Non-pigmented ciliary epithelial cell (primary cell): ENCODE measurements around the gene DUSP28.

ENCODE experiments used
- DNase-seq: peaks from one replicate; pipeline ENCODE4 v3.0.0-alpha.2; 2010; ENCODE audit warnings: low read depth

DUSP28 gene

GRCh38 chr2:240586919-240587800, 27.0 kb downstream of the DUSP28 start:
- no peak for DNase-seq

DNA sequence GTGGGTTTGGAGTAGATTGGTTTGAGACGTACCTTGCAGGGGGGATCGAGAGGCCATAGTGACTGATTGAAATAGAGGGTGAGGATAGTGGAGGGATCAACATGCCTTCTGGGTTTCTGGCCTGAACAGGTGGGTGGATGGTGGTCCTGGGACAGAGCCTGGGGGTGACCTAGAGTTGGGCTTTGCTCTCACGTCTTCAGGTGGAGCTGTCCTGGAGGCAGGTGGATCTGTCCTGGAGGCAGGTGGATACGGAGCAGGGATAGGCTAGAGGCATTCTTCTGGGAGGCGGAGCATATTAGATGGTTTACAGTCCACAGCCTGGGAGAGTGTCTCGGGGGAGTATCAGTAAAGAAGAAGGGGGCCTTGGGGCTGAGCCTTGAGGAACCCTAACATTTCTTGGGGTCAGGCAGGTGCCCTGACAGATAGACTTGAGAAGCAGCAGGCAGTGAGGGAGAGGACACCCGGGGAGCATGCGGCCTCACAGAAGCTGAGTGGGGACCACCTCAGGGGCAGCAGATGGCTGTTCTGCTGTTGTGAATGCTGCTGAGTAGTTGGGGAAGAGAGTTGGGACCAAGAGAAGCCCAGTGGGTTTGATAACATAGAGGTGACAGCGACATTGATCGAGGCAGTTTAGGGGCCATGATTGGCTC, 28.0 kb downstream of the DUSP28 start:
- DNase-seq, result no peak

DNA sequence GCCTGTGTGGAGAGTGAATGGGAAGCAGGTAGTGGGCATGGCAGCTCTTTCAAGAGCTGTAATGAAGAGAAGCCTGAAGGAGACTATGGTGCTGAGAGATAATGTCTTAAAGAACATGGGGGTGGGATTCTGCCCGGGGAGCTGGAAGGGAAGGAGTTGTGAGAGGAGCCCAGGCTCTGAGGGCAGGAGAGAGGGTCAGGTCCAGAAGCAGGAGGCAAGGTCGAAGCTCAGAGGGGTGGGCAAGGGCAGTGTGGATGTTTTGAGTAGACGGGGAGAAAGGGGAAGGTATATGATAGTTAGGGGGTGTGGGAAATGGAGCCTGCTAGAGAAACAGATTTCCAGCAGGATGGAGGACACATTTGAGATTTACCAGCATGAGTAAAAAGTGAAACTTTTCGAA, 28.5 kb downstream of the DUSP28 start:
- no peak for DNase-seq

DNA sequence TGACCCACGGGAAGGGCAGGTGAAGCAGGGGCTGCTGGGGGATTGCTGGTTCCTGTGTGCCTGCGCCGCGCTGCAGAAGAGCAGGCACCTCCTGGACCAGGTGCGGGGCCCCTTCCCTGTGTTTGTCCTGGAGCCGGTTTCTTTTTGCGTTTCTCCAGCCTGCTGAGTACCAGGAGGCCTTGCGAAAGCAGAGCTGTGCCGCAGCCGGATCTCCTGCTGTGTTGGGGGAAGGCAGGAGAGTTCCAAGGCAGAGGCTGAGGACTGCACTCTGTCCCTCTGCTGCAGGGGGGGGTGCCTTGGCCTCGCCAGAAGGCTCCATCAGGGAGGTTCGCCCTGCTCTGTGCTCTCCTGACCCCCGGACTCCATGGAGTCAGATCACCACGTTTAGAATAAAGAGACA, 29.2 kb downstream of the DUSP28 start:
- no peak for DNase-seq

- no peak for DNase-seq
Observed at GRCh38 chr2:240589850-240590525, 29.8 kb downstream of the DUSP28 start.

GRCh38 chr2:240590681-240591111, 30.5 kb downstream of the DUSP28 start:
- DNase-seq, result no peak

- DNase-seq, result no peak
Observed at GRCh38 chr2:240591226-240591625, 31.1 kb downstream of the DUSP28 start.

DNA sequence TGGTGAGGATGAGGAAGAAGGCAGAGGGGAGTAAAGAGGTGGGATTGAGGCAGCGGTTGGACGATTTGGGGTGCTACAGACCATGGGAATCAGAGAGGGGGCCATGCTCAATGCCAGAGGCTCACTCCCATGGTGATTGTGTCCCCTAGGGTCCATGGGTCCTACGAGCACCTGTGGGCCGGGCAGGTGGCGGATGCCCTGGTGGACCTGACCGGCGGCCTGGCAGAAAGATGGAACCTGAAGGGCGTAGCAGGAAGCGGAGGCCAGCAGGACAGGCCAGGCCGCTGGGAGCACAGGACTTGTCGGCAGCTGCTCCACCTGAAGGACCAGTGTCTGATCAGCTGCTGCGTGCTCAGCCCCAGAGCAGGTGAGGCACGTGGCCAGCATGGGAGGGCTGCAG, 31.6 kb downstream of the DUSP28 start:
- DNase-seq, result no peak

DNA sequence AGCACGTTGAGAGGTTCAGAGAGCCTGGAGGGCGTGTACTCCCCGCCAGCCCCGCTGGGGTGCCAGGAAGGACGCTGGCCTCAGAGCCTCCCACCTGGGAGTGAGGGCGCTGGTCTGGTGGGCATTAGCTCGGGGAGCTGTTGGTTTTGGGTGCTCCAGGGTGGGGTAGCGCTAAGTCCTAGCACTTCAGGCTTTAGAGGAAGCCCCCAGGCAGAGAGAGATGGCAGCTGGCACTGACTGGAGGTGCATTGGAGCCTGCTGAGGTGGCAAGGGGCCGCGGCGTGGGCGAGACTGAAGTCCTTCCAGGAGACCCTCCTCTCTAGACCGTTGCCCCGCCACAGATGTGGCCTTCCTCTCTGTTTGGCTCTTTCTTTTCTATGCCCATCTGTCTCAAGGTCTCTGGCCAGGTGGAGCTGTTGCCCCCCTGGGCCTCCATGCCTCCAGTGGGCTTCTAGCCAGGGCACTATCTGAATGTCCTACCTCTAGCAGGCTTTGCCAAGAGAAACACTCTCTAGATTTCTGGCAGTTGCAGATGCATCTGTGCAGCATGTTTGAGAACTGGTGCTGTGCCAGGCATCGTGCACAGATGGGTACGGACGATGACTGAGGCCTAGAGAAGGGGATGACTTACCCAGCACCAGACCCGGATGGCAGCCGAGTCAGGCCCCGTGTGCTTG, 33.0 kb downstream of the DUSP28 start:
- DNase-seq, result no peak

DNA sequence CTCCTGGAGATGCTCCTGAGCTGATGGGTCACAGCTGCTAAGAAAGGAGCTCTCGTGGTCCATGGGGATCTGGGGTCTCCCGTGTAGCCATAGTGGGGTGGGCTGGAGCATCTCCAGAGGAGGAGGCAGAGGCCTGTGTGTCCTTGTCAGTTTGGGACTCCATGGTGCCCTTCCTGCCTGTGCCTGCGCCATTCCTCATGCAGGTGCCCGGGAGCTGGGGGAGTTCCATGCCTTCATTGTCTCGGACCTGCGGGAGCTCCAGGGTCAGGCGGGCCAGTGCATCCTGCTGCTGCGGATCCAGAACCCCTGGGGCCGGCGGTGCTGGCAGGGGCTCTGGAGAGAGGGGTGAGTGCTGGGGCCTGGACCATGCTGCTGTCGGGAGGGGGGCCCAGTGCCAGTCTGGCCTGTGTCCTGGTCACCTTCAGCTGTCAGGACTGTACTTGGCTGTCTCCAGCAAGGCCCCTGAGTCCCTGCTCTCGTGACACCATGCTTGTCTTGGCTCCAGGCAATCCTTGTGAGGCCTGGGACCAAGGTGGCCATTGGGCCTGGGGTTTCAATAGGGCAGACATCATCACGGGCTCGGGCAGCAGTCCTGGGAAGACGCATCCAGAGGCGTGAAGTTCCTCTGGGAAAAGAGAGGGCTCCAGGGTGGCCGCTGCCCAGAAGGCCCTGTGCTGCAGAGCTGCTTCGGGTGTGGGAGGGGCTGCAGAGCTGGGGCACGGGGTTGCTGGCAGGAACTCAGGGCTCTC, 33.7 kb downstream of the DUSP28 start:
- no peak for DNase-seq

- DNase-seq, result no peak
Observed at GRCh38 chr2:240594511-240595380, 34.6 kb downstream of the DUSP28 start.

- no peak for DNase-seq
Observed at GRCh38 chr2:240595381-240596079, 35.4 kb downstream of the DUSP28 start.

DNA sequence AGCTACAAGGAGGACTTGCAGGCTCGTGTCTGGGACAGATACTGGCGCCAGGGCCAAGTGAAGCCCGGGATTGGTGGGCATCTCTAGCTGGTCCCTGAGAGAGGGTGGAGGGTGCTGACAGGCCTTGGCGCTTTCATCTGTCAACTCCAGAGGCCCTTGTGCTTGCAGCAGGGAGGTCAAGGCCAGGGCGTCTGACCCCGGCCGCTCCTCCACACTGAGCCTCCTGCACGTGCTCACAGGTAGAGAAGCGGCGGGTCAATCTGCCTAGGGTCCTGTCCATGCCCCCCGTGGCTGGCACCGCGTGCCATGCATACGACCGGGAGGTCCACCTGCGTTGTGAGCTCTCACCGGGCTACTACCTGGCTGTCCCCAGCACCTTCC, 35.9 kb downstream of the DUSP28 start:
- DNase-seq, result no peak

- no peak for DNase-seq
Observed at GRCh38 chr2:240596491-240596931, 36.4 kb downstream of the DUSP28 start.

- DNase-seq, result no peak
Observed at GRCh38 chr2:240597054-240597418, 36.9 kb downstream of the DUSP28 start.

DNA sequence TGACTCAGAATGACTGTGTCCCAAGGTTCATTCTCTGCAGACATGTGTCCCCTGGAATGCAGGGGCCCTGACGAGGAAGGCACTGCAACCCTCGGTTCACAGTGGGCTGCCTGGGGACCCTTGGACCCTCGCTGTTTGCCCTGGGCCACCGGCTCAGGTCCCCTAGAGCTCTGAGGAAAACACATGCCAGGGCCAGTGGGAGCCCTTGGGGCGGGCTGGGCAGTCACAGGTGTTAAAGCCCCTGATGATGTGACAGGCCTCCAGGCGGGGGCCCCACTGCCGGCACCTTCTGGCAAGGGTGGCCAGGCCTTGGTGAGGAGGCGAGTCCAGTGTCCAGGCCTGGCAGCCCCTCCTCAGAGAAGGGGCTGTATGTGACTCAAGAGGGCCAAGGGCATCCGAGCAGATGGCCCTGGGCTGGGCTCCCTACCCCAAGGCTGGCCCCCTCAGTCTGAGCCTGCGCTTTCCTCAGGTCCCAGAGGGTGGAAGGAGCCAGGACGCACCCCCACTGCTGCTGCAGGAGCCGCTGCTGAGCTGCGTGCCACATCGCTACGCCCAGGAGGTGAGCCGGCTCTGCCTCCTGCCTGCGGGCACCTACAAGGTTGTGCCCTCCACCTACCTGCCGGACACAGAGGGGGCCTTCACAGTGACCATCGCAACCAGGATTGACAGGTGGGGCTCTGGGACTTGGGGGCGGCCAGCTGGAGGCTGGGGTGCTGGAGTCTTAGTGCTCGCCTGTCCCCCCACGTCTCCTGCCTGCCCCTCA, 37.4 kb downstream of the DUSP28 start:
- DNase-seq, result no peak

GRCh38 chr2:240598311-240598911, 38.3 kb downstream of the DUSP28 start:
- no peak for DNase-seq

DNA sequence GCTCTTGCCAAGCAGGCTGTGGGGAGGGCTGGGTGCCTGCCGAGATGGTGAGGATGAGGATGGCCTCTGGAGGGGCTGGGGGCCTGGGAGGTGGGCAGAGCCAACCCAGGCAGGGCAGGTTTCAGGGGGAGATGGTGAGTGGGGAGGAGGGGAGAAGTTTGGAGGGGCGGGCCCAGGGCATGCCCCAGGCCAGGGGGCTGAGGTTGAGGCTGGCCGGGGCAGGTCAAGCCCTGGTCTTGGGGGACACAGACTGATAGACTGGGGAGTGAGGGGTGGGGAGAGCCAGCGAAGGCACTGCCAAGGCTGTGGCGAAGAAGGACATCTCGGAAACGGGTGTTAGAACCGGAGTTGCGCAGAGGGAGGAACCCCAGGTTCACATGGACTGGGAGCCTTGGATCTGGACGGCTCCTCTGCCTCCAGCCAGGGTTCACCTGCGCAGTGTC, 39.0 kb downstream of the DUSP28 start:
- no peak for DNase-seq

DNA sequence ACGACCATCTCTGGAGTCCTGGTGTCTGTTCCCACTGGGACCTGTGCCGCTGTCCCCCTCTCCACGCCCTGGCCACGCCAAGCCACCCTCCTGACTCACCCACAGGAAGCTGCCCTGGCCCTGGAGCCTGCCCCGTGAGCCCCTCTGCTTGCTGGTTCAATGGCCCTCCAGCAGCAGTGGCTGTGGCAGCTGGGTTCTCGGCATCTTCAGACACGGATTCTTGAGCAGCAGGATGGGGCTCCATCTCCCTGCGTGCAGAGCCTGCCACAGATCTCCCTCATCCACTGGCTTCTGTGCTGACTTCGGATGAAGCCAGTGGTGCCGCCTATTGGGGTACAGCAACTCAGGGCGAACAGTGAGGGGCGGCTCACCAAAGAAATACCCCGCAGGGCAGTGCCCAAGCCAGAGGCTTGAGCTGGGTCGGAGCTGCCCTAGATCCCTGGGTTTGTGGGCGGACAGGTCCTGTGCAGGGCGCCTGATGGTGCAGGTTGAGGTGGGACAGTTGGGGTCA, 40.3 kb downstream of the DUSP28 start:
- DNase-seq, result no peak
